SK-N-SH treated with all-trans-retinoic acid at 6 μM for 48 hours (cell line): Measurements from ENCODE around the gene PDE8A.

Source experiments
- ARNTL ChIP-seq: fragments of 450-650 bp; formaldehyde crosslinking; IDR thresholded peaks from 2 replicates; pipeline ENCODE4 v1.5.0; 2020; ENCODE audit warnings: low read depth, mild to moderate bottlenecking, moderate library complexity, borderline replicate concordance
- BACH2 ChIP-seq: fragments of 250-450 bp; sonication (Bioruptor Pico); IDR thresholded peaks from 2 replicates; pipeline ENCODE4 v1.9.0; 2021; ENCODE audit warnings: mild to moderate bottlenecking, borderline replicate concordance
- CREB5 ChIP-seq: fragments of 250-450 bp; sonication (Bioruptor Pico); IDR thresholded peaks from 2 replicates; pipeline ENCODE4 v1.5.1; 2020; ENCODE audit warnings: low read depth, mild to moderate bottlenecking, moderate library complexity
- CSRNP3 ChIP-seq: fragments of 250-450 bp; sonication (Bioruptor Pico); IDR thresholded peaks from 2 replicates; pipeline ENCODE4 v1.5.1; 2021; ENCODE audit warnings: mild to moderate bottlenecking, moderate library complexity
- GLIS3 ChIP-seq: fragments of 250-450 bp; sonication (Bioruptor Pico); IDR thresholded peaks from 2 replicates; pipeline ENCODE4 v1.5.0; 2020; ENCODE audit warnings: mild to moderate bottlenecking, moderate library complexity
- ISL1 ChIP-seq: fragments of 250-450 bp; sonication (Bioruptor Pico); IDR thresholded peaks from 2 replicates; pipeline ENCODE4 v2.1.2; 2022; ENCODE audit warnings: mild to moderate bottlenecking, moderate library complexity
- PATZ1 ChIP-seq: fragments of 250-450 bp; sonication (Bioruptor Pico); IDR thresholded peaks from 2 replicates; pipeline ENCODE4 v1.8.0; 2020; ENCODE audit warnings: mild to moderate bottlenecking, moderate library complexity, borderline replicate concordance
- POU6F1 ChIP-seq: fragments of 250-450 bp; sonication (Bioruptor Pico); IDR thresholded peaks from 2 replicates; pipeline ENCODE4 v1.8.0; 2021; ENCODE audit warnings: low read depth, mild to moderate bottlenecking, moderate library complexity, borderline replicate concordance
- RARB ChIP-seq: fragments of 250-450 bp; sonication (Bioruptor Pico); IDR thresholded peaks from 2 replicates; pipeline ENCODE4 v1.8.0; 2021; ENCODE audit warnings: mild to moderate bottlenecking, moderate library complexity
- TCF4 ChIP-seq: fragments of 250-450 bp; sonication (Bioruptor Pico); IDR thresholded peaks from 2 replicates; pipeline ENCODE4 v1.8.0; 2021; ENCODE audit warnings: mild to moderate bottlenecking, moderate library complexity, borderline replicate concordance
- TSHZ2 ChIP-seq: fragments of 250-450 bp; sonication (Bioruptor Pico); IDR thresholded peaks from 2 replicates; pipeline ENCODE4 v1.5.0; 2020; ENCODE audit warnings: mild to moderate bottlenecking, moderate library complexity
- ZFP30 ChIP-seq: fragments of 450-650 bp; formaldehyde crosslinking; IDR thresholded peaks from 2 replicates; pipeline ENCODE4 v1.5.0; 2022; ENCODE audit warnings: mild to moderate bottlenecking, moderate library complexity
- ZNF565 ChIP-seq: fragments of 450-650 bp; formaldehyde crosslinking; conservative IDR thresholded peaks from 2 replicates; pipeline ENCODE4 v1.5.0; 2020; ENCODE audit warnings: low read depth, mild to moderate bottlenecking, moderate library complexity
- ZNF8 ChIP-seq: fragments of 450-650 bp; formaldehyde crosslinking; IDR thresholded peaks from 2 replicates; pipeline ENCODE4 v1.5.0; 2020; ENCODE audit warnings: mild to moderate bottlenecking, moderate library complexity

GRCh38 chr15:85157344-85157743 is 175.7 kb downstream of the PDE8A start:
- TF ChIP-seq ZNF8 (CRISPR knock-in tag) = no peak
- no peak for TF ChIP-seq ARNTL (CRISPR knock-in tag)
- no peak for TF ChIP-seq RARB (CRISPR knock-in tag)
- TF ChIP-seq TSHZ2 (CRISPR knock-in tag) = no peak
- no peak for TF ChIP-seq ZFP30
- TF ChIP-seq TCF4 (CRISPR knock-in tag) = no peak
- TF ChIP-seq BACH2 (CRISPR knock-in tag) = no peak
- no peak for TF ChIP-seq PATZ1 (CRISPR knock-in tag)
- TF ChIP-seq CSRNP3 (CRISPR knock-in tag) = no peak
- TF ChIP-seq POU6F1 (CRISPR knock-in tag) = no peak
- no peak for TF ChIP-seq ZNF565 (CRISPR knock-in tag)
- no peak for TF ChIP-seq CREB5 (CRISPR knock-in tag)
- no peak for TF ChIP-seq GLIS3 (CRISPR knock-in tag)
- TF ChIP-seq ISL1 = no peak
